ENCODE measurements around the gene RAPGEF4. TPM values are rescaled to one million over a fixed set of nuclear protein-coding genes. Genes with fewer than 3 reads are reported as not detected.

The RAPGEF4 gene
- total RNA-seq, 2 donors from 2014 or later, result 0.19 to 0.65 TPM

DNA sequence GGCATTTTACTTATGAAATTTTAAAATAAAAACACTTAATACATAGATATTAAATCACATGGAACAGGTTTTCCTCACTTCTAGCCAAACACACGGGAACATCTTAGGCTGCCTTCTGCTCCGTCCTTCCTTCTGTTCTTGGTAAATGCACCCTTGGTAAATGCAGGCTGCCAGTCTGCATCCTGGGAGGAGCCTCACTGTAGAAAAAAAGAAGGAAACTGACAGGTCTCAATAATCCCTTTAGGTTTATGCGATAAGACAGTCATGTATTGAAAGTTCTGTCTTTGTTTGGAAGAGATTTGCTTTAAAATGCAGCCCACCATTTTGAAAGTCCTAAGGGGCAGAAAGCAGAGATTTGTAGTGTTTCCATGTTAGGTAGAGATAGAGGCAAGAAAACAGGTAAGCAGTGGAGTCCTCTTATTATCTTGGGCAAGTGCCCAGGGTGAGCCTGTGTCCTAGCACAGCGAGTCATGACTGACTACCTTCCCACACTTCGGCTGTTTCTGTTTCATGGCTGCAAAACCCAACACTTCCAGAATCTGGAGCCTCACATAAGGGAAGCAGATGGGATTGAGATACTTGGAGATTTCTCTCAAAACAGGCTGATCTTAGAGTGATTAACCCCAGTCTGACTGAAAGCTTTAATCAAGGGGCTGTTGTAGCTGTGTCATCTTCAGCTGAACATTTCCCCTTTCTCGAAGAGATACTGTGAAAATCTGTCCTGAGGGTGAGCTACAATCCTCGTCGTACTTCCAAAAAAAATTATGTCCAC lies 208.6 kb downstream of the RAPGEF4 start:
- peak in 1 of 2 donors; percentile 54 for ATAC-seq (replicated peaks in 1 of 2)
- Mint-ChIP-seq H3K4me3 (peak overlapping the region in 1 of 2 donors; percentile 40), H3K27me3 (ENCODE audit: low read depth) (no peaks in the 10 kb centered on the region), H3K36me3 (ENCODE audit: insufficient read depth in 2 of 2) (peaks cover 3 to 17% of the 10 kb centered on the region in 2 donors), H3K27ac (no peak overlapping the region), H3K4me1 (ENCODE audit: low read depth) (peaks cover 32% of the 10 kb centered on the region), H3K9me3 (peaks cover 4 to 8% of the 10 kb centered on the region in 2 donors)
- no peak for DNase-seq

- no peak for DNase-seq
- no peaks in the 10 kb centered on the region for H3K27me3 Mint-ChIP-seq (ENCODE audit: low read depth)
- peaks cover 32% of the 10 kb centered on the region for H3K4me1 Mint-ChIP-seq (ENCODE audit: low read depth)
- ATAC-seq (replicated peaks in 1 of 2), result peak in 1 of 2 donors; percentile 29
- H3K27ac Mint-ChIP-seq, result peak overlapping the region; percentile 42
- peaks cover 4 to 8% of the 10 kb centered on the region in 2 donors for H3K9me3 Mint-ChIP-seq
- peak overlapping the region in 1 of 2 donors; percentile 40 for H3K4me3 Mint-ChIP-seq
- peaks cover under 1 to 13% of the 10 kb centered on the region in 2 donors for H3K36me3 Mint-ChIP-seq (ENCODE audit: insufficient read depth in 2 of 2)
Observed at GRCh38 chr2:172944794-172945509, 209.3 kb downstream of the RAPGEF4 start.

DNA sequence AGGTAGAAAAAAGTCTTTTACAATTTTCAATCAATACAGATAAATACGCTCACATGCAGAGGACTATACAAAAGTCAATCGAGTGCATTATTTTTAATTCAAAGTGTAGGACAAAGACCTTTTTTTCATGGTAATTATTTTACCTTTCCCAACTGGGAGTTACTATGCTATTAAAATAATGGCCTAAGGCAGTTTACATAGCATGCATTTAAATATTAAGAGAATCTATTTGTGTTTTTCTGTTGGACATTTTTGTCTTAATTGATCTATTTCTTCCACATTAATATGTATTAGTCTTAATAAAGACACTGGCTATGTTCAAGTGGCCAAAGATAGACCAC lies 209.8 kb downstream of the RAPGEF4 start:
- DNase-seq (no peak), ATAC-seq (replicated peaks in 1 of 2) (no peak)
- Mint-ChIP-seq H3K36me3 (ENCODE audit: insufficient read depth in 2 of 2) (peaks cover 0 to 8% of the 10 kb centered on the region in 2 donors), H3K27me3 (ENCODE audit: low read depth) (no peaks in the 10 kb centered on the region), H3K9me3 (peaks cover 2 to 4% of the 10 kb centered on the region in 2 donors), H3K27ac (no peak overlapping the region), H3K4me1 (ENCODE audit: low read depth) (peaks cover 32% of the 10 kb centered on the region), H3K4me3 (no peak overlapping the region)

- DNase-seq, result no peak
- no peaks in the 10 kb centered on the region for H3K36me3 Mint-ChIP-seq (ENCODE audit: insufficient read depth in 2 of 2)
- peaks cover 37% of the 10 kb centered on the region for H3K4me1 Mint-ChIP-seq (ENCODE audit: low read depth)
- ATAC-seq (replicated peaks in 1 of 2), result no peak
- no peak overlapping the region for H3K27ac Mint-ChIP-seq
- no peak overlapping the region for H3K4me3 Mint-ChIP-seq
- H3K9me3 Mint-ChIP-seq, result peaks cover 1 to 2% of the 10 kb centered on the region in 2 donors
- peaks cover 5% of the 10 kb centered on the region for H3K27me3 Mint-ChIP-seq (ENCODE audit: low read depth)
Observed at GRCh38 chr2:172947461-172948153, 212.0 kb downstream of the RAPGEF4 start.

DNA sequence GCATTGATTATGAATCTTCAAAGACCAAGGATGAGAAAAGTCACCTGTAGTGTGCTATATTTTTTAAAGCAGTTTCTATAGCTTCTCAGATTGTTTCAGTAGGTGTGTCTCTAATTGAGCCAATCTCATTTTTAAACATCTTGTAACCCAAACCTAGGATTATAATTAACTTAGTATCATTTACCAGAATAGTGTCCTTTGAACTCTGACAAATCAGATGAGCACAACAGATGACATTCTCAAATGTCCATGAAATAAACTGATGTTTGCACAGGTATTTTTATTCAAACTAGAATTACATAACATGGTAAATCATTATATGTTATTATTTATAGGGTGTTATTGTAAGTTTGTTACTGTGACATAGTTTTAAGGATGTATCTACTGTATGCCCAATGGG lies 213.9 kb downstream of the RAPGEF4 start:
- H3K4me1 Mint-ChIP-seq (ENCODE audit: low read depth), result peaks cover 29% of the 10 kb centered on the region
- H3K27me3 Mint-ChIP-seq (ENCODE audit: low read depth), result peaks cover 5% of the 10 kb centered on the region
- no peak for ATAC-seq (replicated peaks in 1 of 2)
- no peaks in the 10 kb centered on the region for H3K36me3 Mint-ChIP-seq (ENCODE audit: insufficient read depth in 2 of 2)
- peaks cover 1 to 2% of the 10 kb centered on the region in 2 donors for H3K9me3 Mint-ChIP-seq
- no peak overlapping the region for H3K4me3 Mint-ChIP-seq
- no peak overlapping the region for H3K27ac Mint-ChIP-seq
- no peak for DNase-seq

DNA sequence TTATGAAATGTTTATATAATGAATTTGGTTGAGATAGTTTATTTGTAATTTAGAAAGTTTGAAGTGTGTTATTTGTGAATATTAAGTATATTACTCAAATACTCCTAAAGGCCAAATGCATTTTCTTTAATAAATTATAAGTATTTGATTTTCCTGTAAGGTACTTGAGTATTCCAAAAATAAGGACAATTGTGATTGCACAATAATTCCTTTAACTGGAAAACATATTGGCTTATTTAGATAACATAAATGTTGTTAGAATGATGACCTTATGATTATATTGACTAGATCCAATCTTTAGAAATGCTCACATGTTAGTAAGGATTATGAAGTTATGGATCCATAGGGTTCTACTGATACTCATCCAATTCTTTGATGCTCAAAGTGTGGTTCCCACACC lies 214.9 kb downstream of the RAPGEF4 start:
- no peak overlapping the region for H3K4me3 Mint-ChIP-seq
- no peaks in the 10 kb centered on the region for H3K36me3 Mint-ChIP-seq (ENCODE audit: insufficient read depth in 2 of 2)
- no peak overlapping the region for H3K27ac Mint-ChIP-seq
- H3K27me3 Mint-ChIP-seq (ENCODE audit: low read depth), result peaks cover 5% of the 10 kb centered on the region
- H3K4me1 Mint-ChIP-seq (ENCODE audit: low read depth), result peaks cover 22% of the 10 kb centered on the region
- ATAC-seq (replicated peaks in 1 of 2) (no peak), DNase-seq (no peak)
- H3K9me3 Mint-ChIP-seq, result peaks cover 1 to 2% of the 10 kb centered on the region in 2 donors

DNA sequence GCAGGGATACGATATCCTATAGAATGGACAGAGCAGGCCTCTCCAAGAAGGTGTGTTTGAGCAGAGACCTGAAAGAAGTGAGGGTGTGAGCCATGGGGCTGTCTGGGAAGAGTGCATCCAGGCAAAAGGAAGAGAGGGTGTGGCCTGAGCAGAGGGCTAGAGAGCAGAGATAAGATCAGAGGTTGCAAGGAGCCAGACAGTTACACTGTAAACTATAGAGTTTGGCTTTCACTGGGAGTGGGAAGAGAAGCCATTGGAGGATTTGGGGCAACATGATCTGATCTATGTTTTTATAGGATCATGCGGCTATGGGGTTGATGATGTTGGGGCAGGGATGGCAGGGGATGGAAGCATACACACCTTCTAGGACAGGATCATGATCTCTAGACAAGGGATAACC lies 215.9 kb downstream of the RAPGEF4 start:
- DNase-seq (no peak), ATAC-seq (replicated peaks in 1 of 2) (no peak)
- Mint-ChIP-seq H3K4me3 (no peak overlapping the region), H3K27me3 (ENCODE audit: low read depth) (peaks cover 5% of the 10 kb centered on the region), H3K4me1 (ENCODE audit: low read depth) (peaks cover 20% of the 10 kb centered on the region), H3K36me3 (ENCODE audit: insufficient read depth in 2 of 2) (peaks cover 0 to 2% of the 10 kb centered on the region in 2 donors), H3K27ac (no peak overlapping the region), H3K9me3 (peaks cover 1 to 2% of the 10 kb centered on the region in 2 donors)

- H3K27ac Mint-ChIP-seq, result no peak overlapping the region
- ATAC-seq (replicated peaks in 1 of 2), result no peak
- peaks cover 0 to 2% of the 10 kb centered on the region in 2 donors for H3K36me3 Mint-ChIP-seq (ENCODE audit: insufficient read depth in 2 of 2)
- H3K4me1 Mint-ChIP-seq (ENCODE audit: low read depth), result peaks cover 20% of the 10 kb centered on the region
- DNase-seq, result no peak
- H3K4me3 Mint-ChIP-seq, result peak overlapping the region in 1 of 2 donors; percentile 18
- peaks cover 5% of the 10 kb centered on the region for H3K27me3 Mint-ChIP-seq (ENCODE audit: low read depth)
- H3K9me3 Mint-ChIP-seq, result no peaks in the 10 kb centered on the region
Observed at GRCh38 chr2:172953411-172953810, 217.8 kb downstream of the RAPGEF4 start.

DNA sequence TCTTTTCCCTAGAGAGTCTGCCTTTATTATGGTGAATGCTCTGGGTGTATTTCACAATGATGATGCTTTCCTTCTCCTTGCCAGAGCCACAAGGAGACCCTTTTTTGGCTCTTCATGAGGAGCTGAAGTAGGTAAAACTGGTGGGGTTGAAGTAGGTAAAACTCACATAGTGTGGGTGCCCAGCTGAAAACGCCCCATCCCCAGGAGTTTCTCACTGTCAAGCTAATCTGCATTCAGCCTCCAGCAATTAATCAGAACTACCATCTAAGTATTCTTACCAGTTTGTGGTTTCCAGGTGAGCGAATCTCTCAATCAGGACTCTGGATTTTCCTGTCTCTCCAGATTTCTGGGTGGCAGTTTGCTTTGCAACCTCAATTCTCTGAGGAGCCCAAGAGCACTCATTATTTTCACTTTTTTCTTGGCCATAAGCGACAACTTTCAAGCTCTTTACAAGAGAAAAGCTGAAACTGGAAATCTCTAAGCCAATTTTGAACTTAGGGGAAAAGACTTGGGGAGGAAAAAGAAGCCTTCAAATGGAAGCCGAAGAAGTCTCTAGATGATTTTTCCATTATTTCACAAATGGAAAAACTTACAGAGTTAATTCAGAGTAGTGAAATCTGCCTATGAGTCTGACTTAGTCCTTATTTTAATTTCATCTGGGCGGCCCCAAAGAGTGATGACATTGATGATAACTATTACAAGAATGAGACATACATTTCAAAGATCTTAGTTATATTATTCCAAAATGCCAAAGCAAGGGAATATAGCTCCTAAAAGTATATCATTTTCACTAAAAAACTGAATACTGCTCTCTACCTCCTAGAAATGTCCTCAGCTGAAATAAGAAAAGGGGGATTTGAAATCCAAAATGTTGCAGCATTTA lies 218.6 kb downstream of the RAPGEF4 start:
- H3K9me3 Mint-ChIP-seq, result no peaks in the 10 kb centered on the region

DNA sequence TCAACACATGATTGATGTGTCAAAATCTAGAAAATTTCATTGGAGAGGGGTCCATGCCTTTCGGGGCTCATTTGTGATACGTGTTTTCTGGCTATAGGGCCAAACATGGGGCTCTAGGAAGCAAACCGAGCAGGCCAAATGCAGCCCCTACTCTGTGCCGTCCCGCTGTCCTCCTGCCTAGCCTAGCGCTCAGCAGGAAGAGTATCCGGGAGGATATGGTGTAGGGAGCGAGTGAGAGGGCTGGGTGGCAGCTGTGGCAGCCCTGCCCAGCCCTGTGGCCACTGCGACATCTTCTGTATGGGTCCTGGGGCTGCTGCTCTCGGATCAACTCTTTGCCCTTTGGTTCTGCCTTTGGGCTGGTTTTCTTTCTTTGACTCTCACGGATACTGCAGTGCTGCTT lies 219.9 kb downstream of the RAPGEF4 start:
- Mint-ChIP-seq H3K36me3 (ENCODE audit: insufficient read depth in 2 of 2) (peaks cover 0 to 2% of the 10 kb centered on the region in 2 donors), H3K27ac (no peak overlapping the region), H3K27me3 (ENCODE audit: low read depth) (peaks cover 5% of the 10 kb centered on the region), H3K4me1 (ENCODE audit: low read depth) (peaks cover 21% of the 10 kb centered on the region), H3K9me3 (no peaks in the 10 kb centered on the region), H3K4me3 (no peak overlapping the region)
- no peak for ATAC-seq (replicated peaks in 1 of 2)
- DNase-seq, result no peak

More for the DNA sequence above, 218.6 kb downstream of the RAPGEF4 start:
- ATAC-seq (replicated peaks in 1 of 2), result peak in 1 of 2 donors; percentile 31
- Mint-ChIP-seq H3K4me3 (peak overlapping the region in 1 of 2 donors; percentile 21), H3K27me3 (ENCODE audit: low read depth) (peaks cover 5% of the 10 kb centered on the region), H3K36me3 (ENCODE audit: insufficient read depth in 2 of 2) (peaks cover 0 to 2% of the 10 kb centered on the region in 2 donors), H3K27ac (no peak overlapping the region), H3K4me1 (ENCODE audit: low read depth) (peaks cover 20% of the 10 kb centered on the region)
- no peak for DNase-seq

- no peak overlapping the region for H3K27ac Mint-ChIP-seq
- peaks cover 0 to 2% of the 10 kb centered on the region in 2 donors for H3K36me3 Mint-ChIP-seq (ENCODE audit: insufficient read depth in 2 of 2)
- H3K9me3 Mint-ChIP-seq, result no peaks in the 10 kb centered on the region
- peaks cover 37% of the 10 kb centered on the region for H3K4me1 Mint-ChIP-seq (ENCODE audit: low read depth)
- no peak overlapping the region for H3K4me3 Mint-ChIP-seq
- DNase-seq (no peak), ATAC-seq (replicated peaks in 1 of 2) (no peak)
- H3K27me3 Mint-ChIP-seq (ENCODE audit: low read depth), result no peaks in the 10 kb centered on the region
Observed at GRCh38 chr2:172957734-172958133, 222.1 kb downstream of the RAPGEF4 start.

DNA sequence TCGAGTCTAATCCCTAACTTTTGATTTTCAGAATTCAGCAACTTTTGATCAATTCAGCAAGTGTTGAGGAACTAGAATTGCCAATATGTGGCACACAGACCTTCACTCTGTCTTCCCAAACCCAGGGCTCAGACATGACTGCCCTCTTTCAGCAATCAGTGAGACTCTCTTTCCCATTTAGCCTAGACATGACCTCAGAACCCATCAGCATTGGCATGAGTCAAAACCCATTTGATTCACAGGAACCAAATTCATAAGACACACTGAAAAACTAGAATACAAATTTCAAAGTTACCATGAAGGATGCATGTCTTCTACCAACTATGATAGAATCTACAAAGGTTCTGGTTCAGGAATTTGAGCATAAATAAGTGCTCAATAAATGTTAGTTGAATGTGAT lies 226.4 kb downstream of the RAPGEF4 start:
- Mint-ChIP-seq H3K36me3 (ENCODE audit: insufficient read depth in 2 of 2) (no peaks in the 10 kb centered on the region), H3K27me3 (ENCODE audit: low read depth) (no peaks in the 10 kb centered on the region), H3K9me3 (no peaks in the 10 kb centered on the region), H3K4me1 (ENCODE audit: low read depth) (peaks cover 36% of the 10 kb centered on the region), H3K27ac (no peak overlapping the region), H3K4me3 (peak overlapping the region in 1 of 2 donors; percentile 41)
- ATAC-seq (replicated peaks in 1 of 2) (peak; percentile 47 to 61), DNase-seq (no peak)

All from activated T-cell treated with anti-CD3 and anti-CD28 coated beads, Interleukin-2, amount 50 U/mL, for 72 hours (primary cell).